HG03095 (cell line): ENCODE results near the gene INTS12.
A peak's percentile ranks its signal among the peaks of the same experiment; 100 is the strongest.
"Not testable (repeated sequence)": the region's sequence is repeated elsewhere in the genome, so short reads cannot be mapped to it uniquely, and the experiment has no call there.

Experiments
- ATAC-seq: cut with Tn5 transposase; IDR thresholded peaks from one replicate; pipeline ENCODE4 v1.9.1; 2021; ENCODE audit warnings: moderate library complexity; ENCODE audit not compliant: unreplicated experiment

The INTS12 gene

GRCh38 chr4:105708181-105709080 lies at the start of gene INTS12, which contains the start of gene GSTCD:
INTS12 (minus strand) TSS chr4:105708689; CDS start chr4:105700005, 8,684 bp downstream.
GSTCD (plus strand) TSS chr4:105708784; CDS start chr4:105717614, 8,830 bp downstream.
- peak; percentile 78 for ATAC-seq

- ATAC-seq = no peak
Measured at GRCh38 chr4:105755375-105755774, 46.9 kb upstream of the INTS12 start.

- no peak for ATAC-seq
Measured at GRCh38 chr4:105753361-105753760, 44.9 kb upstream of the INTS12 start.

GRCh38 chr4:105751718-105752299 lies 43.3 kb upstream of the INTS12 start:
- ATAC-seq = no peak

- no peak for ATAC-seq
Measured at GRCh38 chr4:105748222-105748621, 39.7 kb upstream of the INTS12 start.

- no peak for ATAC-seq
Measured at GRCh38 chr4:105741548-105741947, 33.1 kb upstream of the INTS12 start.

- not testable (repeated sequence) for ATAC-seq
Measured at GRCh38 chr4:105735217-105735616, 26.7 kb upstream of the INTS12 start.

GRCh38 chr4:105729895-105730294 lies 21.4 kb upstream of the INTS12 start:
- ATAC-seq = not testable (repeated sequence)

- ATAC-seq = no peak
Measured at GRCh38 chr4:105725623-105726022, 17.1 kb upstream of the INTS12 start.

GRCh38 chr4:105719204-105719603 lies 10.7 kb upstream of the INTS12 start:
- no peak for ATAC-seq

- no peak for ATAC-seq
Measured at GRCh38 chr4:105715692-105716278, 7.3 kb upstream of the INTS12 start.

- ATAC-seq = no peak
Measured at GRCh38 chr4:105714932-105715331, 6.4 kb upstream of the INTS12 start.

- ATAC-seq = peak; percentile 60
Measured at GRCh38 chr4:105714071-105714521, 5.6 kb upstream of the INTS12 start.

- ATAC-seq = no peak
Measured at GRCh38 chr4:105712766-105713165, 4.3 kb upstream of the INTS12 start.

- no peak for ATAC-seq
Measured at GRCh38 chr4:105710678-105711077, 2.2 kb upstream of the INTS12 start.

- ATAC-seq = no peak
Measured at GRCh38 chr4:105710012-105710600, 1.6 kb upstream of the INTS12 start.

GRCh38 chr4:105709081-105709450 lies 577 bp upstream of the INTS12 start:
- ATAC-seq = peak; percentile 29

- ATAC-seq = no peak
Measured at GRCh38 chr4:105707782-105708180, 708 bp downstream of the INTS12 start.

- no peak for ATAC-seq
Measured at GRCh38 chr4:105698607-105699006, 9.9 kb downstream of the INTS12 start.

- not testable (repeated sequence) for ATAC-seq
Measured at GRCh38 chr4:105695832-105696231, 12.7 kb downstream of the INTS12 start.

- ATAC-seq = not testable (repeated sequence)
Measured at GRCh38 chr4:105694812-105695211, 13.7 kb downstream of the INTS12 start.
